ENCODE results near the gene ADH5.
"Not testable (repeated sequence)": the region's sequence is repeated elsewhere in the genome, so short reads cannot be mapped to it uniquely, and the experiment has no call there.

Gene ADH5

DNA sequence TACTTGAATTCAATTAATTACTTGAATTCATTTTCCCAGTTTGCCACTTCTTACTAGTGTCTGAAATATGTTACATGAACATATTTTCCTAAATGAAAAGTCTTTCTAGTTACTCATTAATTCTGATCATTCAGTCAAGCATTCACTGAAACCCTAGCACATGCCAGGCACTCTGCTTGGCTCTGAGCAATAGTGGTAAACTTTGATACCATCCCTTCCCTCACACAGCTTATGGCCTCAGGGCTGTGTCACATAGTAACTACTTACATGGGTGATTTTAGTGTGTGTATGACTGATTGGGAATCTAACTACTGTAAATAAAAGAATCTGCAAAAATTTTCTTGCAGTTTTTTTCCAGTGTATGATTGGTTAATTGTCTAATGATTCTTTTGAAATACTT is 60.4 kb downstream of the ADH5 start:
- no peak for DNase-seq

- DNase-seq: no peak
These were observed 61.3 kb downstream of the ADH5 start for GRCh38 chr4:99027304-99027703.

DNA sequence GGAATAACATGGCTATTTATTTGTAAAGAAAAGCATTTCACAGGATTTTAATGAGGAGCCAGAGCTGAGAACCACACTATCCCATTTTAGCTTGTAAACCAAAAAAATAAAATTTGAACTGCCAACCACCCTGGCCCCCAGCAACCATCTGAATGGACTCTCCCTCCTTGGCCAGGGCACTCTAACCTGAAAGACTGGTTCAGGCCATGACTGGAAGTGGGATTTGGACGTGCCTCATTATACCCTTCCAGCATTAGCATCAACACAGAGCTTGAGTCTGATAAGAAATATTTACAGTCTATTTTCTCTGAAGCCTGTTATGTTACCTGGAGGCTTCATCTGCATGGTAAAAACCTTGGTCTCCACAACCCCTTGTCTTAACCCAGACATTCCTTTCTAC is 63.1 kb downstream of the ADH5 start:
- no peak for DNase-seq

- no peak for DNase-seq
These were observed 63.9 kb downstream of the ADH5 start for GRCh38 chr4:99024481-99025275.

DNA sequence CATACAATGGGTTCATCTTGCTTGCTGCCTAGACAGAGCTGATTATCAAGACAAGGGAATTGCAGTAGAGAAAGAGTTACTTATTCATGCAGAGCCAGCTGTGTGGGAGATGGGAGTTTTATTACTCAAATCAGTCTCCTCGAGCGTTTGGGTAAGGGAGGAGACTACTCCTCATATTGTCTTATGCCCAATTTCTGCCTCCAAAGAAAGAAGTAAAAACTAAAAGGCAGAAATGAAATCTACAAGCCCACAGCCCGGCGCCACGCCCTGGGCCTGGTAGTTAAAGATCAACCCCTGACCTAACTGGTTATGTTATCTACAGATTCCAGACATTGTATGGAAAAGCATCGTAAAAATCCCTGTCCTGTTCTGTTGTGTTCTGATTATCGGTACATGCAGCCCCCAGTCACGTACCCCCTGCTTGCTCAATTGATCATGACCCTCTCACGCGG is 64.8 kb downstream of the ADH5 start:
- DNase-seq: not testable (repeated sequence)

GRCh38 chr4:99022566-99022965 is 66.0 kb downstream of the ADH5 start:
- DNase-seq: no peak

DNA sequence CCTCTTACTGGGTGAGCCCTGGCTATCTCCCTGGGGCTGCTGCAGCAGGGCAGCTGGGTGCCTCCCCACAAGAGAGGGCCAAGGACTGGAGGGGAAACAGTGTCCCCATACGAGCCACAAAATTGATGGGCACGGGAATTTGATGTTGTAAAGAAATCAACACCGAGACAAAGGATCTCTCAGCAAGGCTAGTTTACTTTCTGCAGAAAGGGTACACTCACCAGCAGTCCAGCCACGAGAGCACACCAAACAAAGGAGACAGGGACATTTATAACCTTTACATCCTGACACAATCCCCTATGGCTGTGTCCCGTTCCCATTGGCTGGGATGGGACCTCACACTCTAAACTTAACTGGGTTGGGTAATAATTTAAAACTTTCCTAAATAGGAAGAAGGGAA is 67.2 kb downstream of the ADH5 start:
- DNase-seq: no peak

All from activated CD8-positive, alpha-beta memory T cell treated with anti-CD3 and anti-CD28 coated beads, Interleukin-2, amount 50 U/mL, for 48 hours (primary cell).